H1 (cell line): ENCODE results near the gene SLAMF6. TPM values are rescaled to one million over a fixed set of nuclear protein-coding genes. Genes with fewer than 3 reads are reported as not detected.
A peak's percentile ranks its signal among the peaks of the same experiment; 100 is the strongest.

Source experiments
- CTCF ChIA-PET: fragments of 300-600 bp; sonication (Branson Sonifier 250); formaldehyde crosslinking; loops from one replicate; lab custom pipeline; 2021; ENCODE audit not compliant: partially characterized antibody; lab: Charles Lee
- POLR2A ChIA-PET: fragments of 300-600 bp; sonication (Branson Sonifier 250); formaldehyde crosslinking; loops from one replicate; lab custom pipeline; 2021; ENCODE audit warnings: inconsistent platforms; ENCODE audit not compliant: partially characterized antibody; lab: Charles Lee
- DNase-seq, 2 experiments: peaks; one replicate each; pipeline versions ENCODE4 v3.0.0 to v3.0.0-alpha.2; 2010 to 2022; ENCODE audit warnings: low spot score in 2 of 2, low read depth in 1 of 2, mixed read lengths in 1 of 2
- FAIRE-seq: peaks from 2 replicates; lab custom pipeline; 2011; peaks lifted over from hg19 to GRCh38; lab: Jason Lieb, UNC
- H2AFZ ChIP-seq: 2 replicates; pipeline ENCODE4 v1.8.1; 2012; ENCODE audit warnings: low read length, inconsistent platforms
- H2AK5ac ChIP-seq: 2 replicates; pipeline ENCODE4 v1.6.1; 2013; ENCODE audit warnings: low read depth, low read length
- H2BK120ac ChIP-seq: replicated peaks from 2 replicates; pipeline ENCODE3; 2013; ENCODE audit warnings: low read depth, low read length, inconsistent platforms
- H2BK12ac ChIP-seq: 2 replicates; pipeline ENCODE4 v1.6.1; 2013; ENCODE audit warnings: low read depth, low read length
- H2BK15ac ChIP-seq: 2 replicates; pipeline ENCODE4 v1.6.1; 2013; ENCODE audit warnings: low read length
- H2BK20ac ChIP-seq: 2 replicates; pipeline ENCODE4 v1.6.1; 2013; ENCODE audit warnings: low read length
- H2BK5ac ChIP-seq: 2 replicates; pipeline ENCODE4 v1.6.1; 2013; ENCODE audit warnings: low read depth, low read length
- H3K14ac ChIP-seq: 2 replicates; pipeline ENCODE4 v1.6.1; 2013; ENCODE audit warnings: inconsistent platforms; ENCODE audit not compliant: insufficient read length
- H3K18ac ChIP-seq: 2 replicates; pipeline ENCODE4 v1.6.1; 2013; ENCODE audit warnings: low read length; ENCODE audit errors: extremely low read depth
- H3K23ac ChIP-seq: 2 replicates; pipeline ENCODE4 v1.6.1; 2013; ENCODE audit warnings: inconsistent platforms; ENCODE audit not compliant: insufficient read length
- H3K23me2 ChIP-seq: 2 replicates; pipeline ENCODE4 v1.6.1; 2013; ENCODE audit warnings: low read depth, low read length
- H3K27ac ChIP-seq: 2 replicates; pipeline ENCODE4 v1.6.1; 2011; ENCODE audit warnings: low read depth, low read length, inconsistent platforms
- H3K27me3 ChIP-seq, 4 experiments: replicated peaks in 1 of 4; 1 replicate in 1 of 4; 2 replicates in 3 of 4; pipeline versions ENCODE4 v1.6.1 to v1.8.1; 2011 to 2013; ENCODE audit warnings: low read length in 3 of 4, mild to moderate bottlenecking in 3 of 4, inconsistent platforms in 2 of 4, mixed read lengths in 2 of 4, moderate library complexity in 1 of 4; ENCODE audit not compliant: control insufficient read depth in 3 of 4, insufficient read depth in 3 of 4; ENCODE audit errors: extremely low read depth in 1 of 4
- H3K36me3 ChIP-seq, 4 experiments: 2 replicates each; pipeline versions ENCODE4 v1.6.1 to v1.8.1; 2011 to 2013; ENCODE audit warnings: mild to moderate bottlenecking in 4 of 4, low read length in 3 of 4, moderate library complexity in 2 of 4, control low read depth in 1 of 4, inconsistent platforms in 1 of 4; ENCODE audit not compliant: insufficient read depth in 4 of 4, control insufficient read depth in 2 of 4
- H3K4ac ChIP-seq: replicated peaks from 2 replicates; pipeline ENCODE3; 2013; ENCODE audit warnings: low read length, low read depth, mixed read lengths, inconsistent platforms; ENCODE audit not compliant: insufficient read length
- H3K4me1 ChIP-seq, 4 experiments: replicated peaks in 1 of 4; 1 replicate in 1 of 4; 2 replicates in 3 of 4; pipeline versions ENCODE4 v1.6.1 to v1.8.1; 2011 to 2013; ENCODE audit warnings: low read length in 3 of 4, inconsistent platforms in 2 of 4, mixed read lengths in 1 of 4; ENCODE audit not compliant: insufficient read depth in 4 of 4, control insufficient read depth in 3 of 4
- H3K4me2 ChIP-seq, 2 experiments: 2 replicates each; pipeline versions ENCODE4 v1.6.1 to v1.8.1; 2011 to 2013; ENCODE audit warnings: low read depth in 2 of 2, low read length in 2 of 2, control low read depth in 1 of 2, inconsistent platforms in 1 of 2, mild to moderate bottlenecking in 1 of 2; ENCODE audit not compliant: insufficient read depth in 1 of 2
- H3K4me3 ChIP-seq, 4 experiments: fragments of 200-600, 300-600 bp in 1 of 4; sonication (generic), shearing (Covaris generic), sonication (Bioruptor Twin) in 1 of 4; 2 replicates each; pipeline versions ENCODE4 v1.5.1 to v1.8.1; 2011 to 2016; ENCODE audit warnings: low read length in 4 of 4, low read depth in 3 of 4, control low read depth in 2 of 4, inconsistent platforms in 2 of 4, mild to moderate bottlenecking in 2 of 4, mixed read lengths in 1 of 4, moderate library complexity in 1 of 4; ENCODE audit not compliant: insufficient read depth in 2 of 4; ENCODE audit errors: extremely low read depth in 1 of 4
- H3K56ac ChIP-seq: replicated peaks from 2 replicates; pipeline ENCODE3; 2013; ENCODE audit warnings: low read depth, mild to moderate bottlenecking, mixed read lengths, low read length, inconsistent platforms; ENCODE audit not compliant: insufficient read length
- H3K79me1 ChIP-seq: 2 replicates; pipeline ENCODE4 v1.6.1; 2013; ENCODE audit warnings: low read depth, low read length, control low read depth
- H3K79me2 ChIP-seq, 2 experiments: 2 replicates each; pipeline versions ENCODE4 v1.6.1 to v1.8.1; 2012 to 2013; ENCODE audit warnings: low read length in 2 of 2, mild to moderate bottlenecking in 2 of 2, inconsistent platforms in 1 of 2; ENCODE audit not compliant: insufficient read depth in 2 of 2, control insufficient read depth in 1 of 2
- H3K9ac ChIP-seq, 4 experiments: replicated peaks in 1 of 4; 1 replicate in 1 of 4; 2 replicates in 3 of 4; pipeline versions ENCODE4 v1.6.1 to v1.8.1; 2011 to 2013; ENCODE audit warnings: low read depth in 3 of 4, low read length in 3 of 4, control low read depth in 2 of 4, mild to moderate bottlenecking in 2 of 4, moderate library complexity in 2 of 4, inconsistent platforms in 1 of 4; ENCODE audit errors: extremely low read depth in 1 of 4
- H3K9me3 ChIP-seq, 2 experiments: 2 replicates each; pipeline versions ENCODE4 v1.6.1 to v1.8.1; 2012 to 2013; ENCODE audit warnings: mild to moderate bottlenecking in 2 of 2, moderate library complexity in 2 of 2, control low read depth in 1 of 2, inconsistent platforms in 1 of 2, low read depth in 1 of 2, low read length in 1 of 2, mixed read lengths in 1 of 2; ENCODE audit not compliant: insufficient read depth in 2 of 2
- H4K20me1 ChIP-seq, 2 experiments: replicated peaks in 1 of 2; 2 replicates each; pipeline versions ENCODE3 to v1.8.1; 2011 to 2013; ENCODE audit warnings: inconsistent platforms in 2 of 2, low read length in 2 of 2, mild to moderate bottlenecking in 1 of 2; ENCODE audit not compliant: insufficient read depth in 2 of 2, control insufficient read depth in 1 of 2
- H4K5ac ChIP-seq: 2 replicates; pipeline ENCODE4 v1.6.1; 2013; ENCODE audit warnings: low read length, low read depth, mixed read lengths, inconsistent platforms; ENCODE audit not compliant: insufficient read length
- H4K8ac ChIP-seq: 2 replicates; pipeline ENCODE4 v1.8.0; 2013; ENCODE audit warnings: mild to moderate bottlenecking, moderate library complexity, low read length, inconsistent platforms; ENCODE audit not compliant: insufficient read depth; ENCODE audit errors: extremely low read depth
- H4K91ac ChIP-seq: replicated peaks from 2 replicates; pipeline ENCODE3; 2013; ENCODE audit warnings: low read length, mixed read lengths, inconsistent platforms; ENCODE audit not compliant: insufficient read length
- BRCA1 ChIP-seq: IDR thresholded peaks from 2 replicates; pipeline ENCODE4 v1.6.1; 2012; ENCODE audit warnings: low read depth, low read length, improper control_type of control experiment
- JUND ChIP-seq: IDR thresholded peaks from 2 replicates; pipeline ENCODE4 v1.6.1; 2011; ENCODE audit warnings: mild to moderate bottlenecking, improper control_type of control experiment, low read length
- RAD21 ChIP-seq, 2 experiments: IDR thresholded peaks in 1 of 2; conservative IDR thresholded peaks in 1 of 2; 2 replicates each; pipeline ENCODE4 v1.6.1; 2011; ENCODE audit warnings: low read depth in 2 of 2, low read length in 2 of 2, improper control_type of control experiment in 1 of 2, inconsistent platforms in 1 of 2, mild to moderate bottlenecking in 1 of 2, moderate library complexity in 1 of 2
- SAP30 ChIP-seq: fragments of 300-600 bp; sonication (generic); IDR thresholded peaks from 2 replicates; pipeline ENCODE4 v1.7.1; 2012; ENCODE audit warnings: low read length, moderate library complexity, mild to moderate bottlenecking, inconsistent platforms; ENCODE audit not compliant: insufficient read depth, insufficient replicate concordance
- SUZ12 ChIP-seq: fragments of 200-600 bp; sonication (generic); IDR thresholded peaks from 2 replicates; pipeline ENCODE4 v1.6.1; 2012; ENCODE audit warnings: mild to moderate bottlenecking, inconsistent platforms, low read length, moderate library complexity, mixed read lengths
- WGBS, 2 experiments: shearing (Covaris generic) in 1 of 2; methylation state at CpG; one replicate each; pipeline versions ENCODE4 v1.1.6 to v1.1.7; 2013 to 2015; ENCODE audit warnings: low lambda C conversion rate in 2 of 2, mixed read lengths in 2 of 2, inconsistent platforms in 1 of 2, low coverage in 1 of 2, missing lambda C conversion rate in 1 of 2; ENCODE audit not compliant: insufficient replicate concordance in 2 of 2, insufficient coverage in 1 of 2, insufficient read length in 1 of 2; ENCODE audit errors: extremely low coverage in 1 of 2, missing lambda C conversion rate in 1 of 2; 5-methylcytosine and 5-hydroxymethylcytosine counted together
- polyA plus RNA-seq, 7 experiments: library from polyadenylated mRNA; depleted of rRNA in 3 of 7; stranded (reverse) in 5 of 7; unstranded in 2 of 7; fragments of >200 nt in 5 of 7; fragments of 200-250 nt in 2 of 7; gene quantifications; 1 replicate in 5 of 7; 2 replicates in 1 of 7; 4 replicates in 1 of 7; pipeline versions ENCODE4 v1.2.1 to v1.2.3, GENCODE V29; 2011 to 2013; ENCODE audit warnings: missing spikeins in 2 of 7, mixed read lengths in 2 of 7
- total RNA-seq: library from RNA; stranded (reverse); fragmentation: NEBNext Ultra II Directional; extraction: Animal tissue kit (Norgen Biotek cat#: 25700); gene quantifications from 2 replicates; pipeline ENCODE4 v1.2.1, GENCODE V29; 2021
- TF ChIP-seq, protein P1 (sequence below), 3 experiments: IDR thresholded peaks; 1 replicate in 2 of 3; 2 replicates in 1 of 3; pipeline versions ENCODE4 v1.5.1 to v1.6.1; 2011; ENCODE audit warnings: low read length in 3 of 3, mild to moderate bottlenecking in 3 of 3, inconsistent platforms in 2 of 3, low read depth in 1 of 3, moderate library complexity in 1 of 3; ENCODE audit not compliant: insufficient read depth in 1 of 3; ENCODE audit errors: control extremely low read depth in 1 of 3

The SLAMF6 gene
- total and polyA plus RNA-seq, 2 of the 8 experiments (the other 6 are each of a cell fraction or from before 2014, with no cell fraction given) = not detected

DNA sequence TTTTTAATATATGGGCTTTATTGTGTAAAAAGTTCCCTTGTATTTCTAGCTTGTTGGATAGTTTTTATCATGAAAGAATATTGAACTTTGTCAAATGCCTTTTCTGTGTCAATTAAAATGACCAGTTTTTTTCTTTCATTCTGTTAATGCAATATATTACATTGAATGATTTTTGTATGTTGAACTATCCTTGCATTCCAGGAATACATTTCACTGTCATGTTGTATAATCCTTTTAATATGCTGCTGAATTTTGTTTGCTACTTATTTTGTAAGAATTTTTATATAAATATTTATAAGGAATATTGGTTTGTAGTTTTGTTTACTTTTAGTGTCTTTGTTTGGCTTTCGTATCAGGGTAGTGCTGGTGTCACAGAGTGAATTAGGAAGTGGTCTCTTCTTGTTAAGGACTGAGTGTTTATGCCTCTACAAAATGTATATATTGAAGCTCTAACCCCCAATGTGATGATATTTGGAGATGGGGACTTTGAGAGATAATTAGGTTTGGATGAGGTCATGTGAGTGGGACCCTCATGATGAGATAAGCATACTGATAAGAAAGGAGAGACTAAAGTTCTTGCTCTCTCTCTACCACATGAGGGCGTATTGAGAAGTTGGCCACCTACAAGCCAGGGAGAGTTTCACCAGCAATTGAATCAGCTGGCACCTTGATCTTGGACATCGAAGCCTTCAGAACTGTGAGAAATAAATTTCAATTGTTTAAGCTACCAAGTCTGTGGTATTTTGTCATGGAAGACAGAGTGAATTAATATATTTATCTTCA, 12.0 kb upstream of the SLAMF6 start:
- Histone ChIP-seq H3K79me1 (no peaks in the 10 kb centered on the region), H2BK20ac (no peak overlapping the region), H2AK5ac (no peak overlapping the region), H4K20me1 (no peaks in the 10 kb centered on the region), H3K4ac (no peak overlapping the region), H3K79me2 (no peaks in the 10 kb centered on the region), H3K4me2 (no peak overlapping the region), H2BK120ac (no peak overlapping the region), H3K18ac (no peak overlapping the region), H3K27ac (no peak overlapping the region), H3K27me3 (no peaks in the 10 kb centered on the region), H4K5ac (no peak overlapping the region), H2BK5ac (no peak overlapping the region), H3K36me3 (no peaks in the 10 kb centered on the region), H3K4me3 (no peak overlapping the region), H3K23me2 (no peaks in the 10 kb centered on the region), H4K91ac (no peak overlapping the region), H4K8ac (no peak overlapping the region), H3K14ac (no peak overlapping the region), H3K23ac (no peak overlapping the region), H2BK12ac (no peak overlapping the region), H2AFZ (no peak overlapping the region), H3K9me3 (peaks cover 6 to 15% of the 10 kb centered on the region in 2 experiments; a peak in 3 of 4 replicates), H3K4me1 (no peaks in the 10 kb centered on the region), H3K9ac (no peak overlapping the region), H2BK15ac (no peak overlapping the region), H3K56ac (no peak overlapping the region)
- no peak for DNase-seq
- 67% methylated on average over 3 of the region's 3 CpGs; no CpG with 5 or more reads in 1 of the 2 experiments for WGBS, 2 experiments
- TF ChIP-seq SAP30 (no peak), BRCA1 (no peak), SUZ12 (no peak), RAD21 (IDR thresholded peaks at IDR 0.05 in 1 of 2, conservative IDR thresholded peaks at IDR 0.05 in 1 of 2; ENCODE audit: low read depth in 2 of 2, low read length in 2 of 2) (peak; percentile 44 to 54), JUND (0 out of 2 replicates have a peak, but pooled peaks have one; percentile 25)
- TF ChIP-seq, protein P1, sequence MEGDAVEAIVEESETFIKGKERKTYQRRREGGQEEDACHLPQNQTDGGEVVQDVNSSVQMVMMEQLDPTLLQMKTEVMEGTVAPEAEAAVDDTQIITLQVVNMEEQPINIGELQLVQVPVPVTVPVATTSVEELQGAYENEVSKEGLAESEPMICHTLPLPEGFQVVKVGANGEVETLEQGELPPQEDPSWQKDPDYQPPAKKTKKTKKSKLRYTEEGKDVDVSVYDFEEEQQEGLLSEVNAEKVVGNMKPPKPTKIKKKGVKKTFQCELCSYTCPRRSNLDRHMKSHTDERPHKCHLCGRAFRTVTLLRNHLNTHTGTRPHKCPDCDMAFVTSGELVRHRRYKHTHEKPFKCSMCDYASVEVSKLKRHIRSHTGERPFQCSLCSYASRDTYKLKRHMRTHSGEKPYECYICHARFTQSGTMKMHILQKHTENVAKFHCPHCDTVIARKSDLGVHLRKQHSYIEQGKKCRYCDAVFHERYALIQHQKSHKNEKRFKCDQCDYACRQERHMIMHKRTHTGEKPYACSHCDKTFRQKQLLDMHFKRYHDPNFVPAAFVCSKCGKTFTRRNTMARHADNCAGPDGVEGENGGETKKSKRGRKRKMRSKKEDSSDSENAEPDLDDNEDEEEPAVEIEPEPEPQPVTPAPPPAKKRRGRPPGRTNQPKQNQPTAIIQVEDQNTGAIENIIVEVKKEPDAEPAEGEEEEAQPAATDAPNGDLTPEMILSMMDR (IDR thresholded peaks at IDR 0.05; ENCODE audit: control extremely low read depth in 1 of 3, insufficient read depth in 1 of 3, low read depth in 1 of 3, low read length in 3 of 3) = peak in 2 of 3 experiments; percentile 34 to 68; a peak in 2 of 4 replicates
- FAIRE-seq = peak; percentile 45
- CTCF ChIA-PET = interaction anchor here (0.9 to 2.5 kb wide), 10 partner anchors 9 to 108 kb away, joined by 3 to 13 read pairs (median 4); no protein-coding TSS in a partner anchor
- POLR2A ChIA-PET = no interaction called here
